ENCODE measurements around the gene TACC2.
"Not testable (repeated sequence)": the region's sequence is repeated elsewhere in the genome, so short reads cannot be mapped to it uniquely, and the experiment has no call there.

Gene TACC2

GRCh38 chr10:122089311-122090017 lies 100.5 kb downstream of the TACC2 start:
- DNase-seq (ENCODE audit: low read depth), result no peak

- DNase-seq (ENCODE audit: low read depth), result no peak
Measured at GRCh38 chr10:122091722-122092121, 102.8 kb downstream of the TACC2 start.

DNA sequence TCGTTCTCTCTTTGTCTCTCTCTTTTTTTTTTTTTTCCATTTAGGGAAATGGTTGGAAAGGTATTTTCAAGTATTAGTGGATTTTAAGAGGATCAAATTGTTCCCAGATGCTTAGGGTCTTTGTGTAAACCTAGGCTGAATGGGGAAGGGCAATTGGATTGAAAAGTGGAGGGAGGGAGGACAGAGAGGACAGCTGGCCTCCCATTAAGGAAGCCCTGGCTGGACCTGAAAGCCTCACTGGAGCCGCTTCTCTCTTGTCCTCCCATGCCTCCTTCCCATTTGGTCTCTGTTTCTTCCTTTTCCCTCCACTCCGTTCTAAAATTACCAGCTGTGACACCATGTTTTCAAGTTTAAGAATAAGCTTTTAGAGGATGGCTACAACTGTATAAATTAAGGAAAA lies 104.1 kb downstream of the TACC2 start:
- no peak for DNase-seq (ENCODE audit: low read depth)

- DNase-seq (ENCODE audit: low read depth), result not testable (repeated sequence)
Measured at GRCh38 chr10:122096181-122096580, 107.2 kb downstream of the TACC2 start.

DNA sequence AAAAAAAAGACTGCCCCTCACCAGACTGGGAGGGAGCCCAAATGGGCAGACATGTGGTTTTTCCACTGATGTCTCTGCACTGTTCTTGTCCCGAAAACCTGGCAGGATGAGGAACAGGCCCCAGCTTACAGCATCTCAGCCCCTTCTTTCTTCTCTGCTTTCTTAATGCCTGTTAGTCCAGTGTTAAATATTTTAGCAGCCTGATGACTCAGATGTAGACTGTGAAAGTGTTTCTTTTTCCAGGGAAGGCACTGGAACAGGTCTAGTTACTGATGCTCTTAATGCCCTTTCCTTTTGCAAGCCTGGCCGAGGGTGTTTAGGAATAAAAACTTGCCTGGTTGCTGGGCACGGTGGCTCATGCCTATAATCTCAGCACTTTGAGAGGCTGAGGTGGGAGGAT lies 107.7 kb downstream of the TACC2 start:
- DNase-seq (ENCODE audit: low read depth), result no peak

GRCh38 chr10:122097935-122098334 lies 109.0 kb downstream of the TACC2 start:
- no peak for DNase-seq (ENCODE audit: low read depth)

- DNase-seq (ENCODE audit: low read depth), result no peak
Measured at GRCh38 chr10:122098924-122099323, 110.0 kb downstream of the TACC2 start.

DNA sequence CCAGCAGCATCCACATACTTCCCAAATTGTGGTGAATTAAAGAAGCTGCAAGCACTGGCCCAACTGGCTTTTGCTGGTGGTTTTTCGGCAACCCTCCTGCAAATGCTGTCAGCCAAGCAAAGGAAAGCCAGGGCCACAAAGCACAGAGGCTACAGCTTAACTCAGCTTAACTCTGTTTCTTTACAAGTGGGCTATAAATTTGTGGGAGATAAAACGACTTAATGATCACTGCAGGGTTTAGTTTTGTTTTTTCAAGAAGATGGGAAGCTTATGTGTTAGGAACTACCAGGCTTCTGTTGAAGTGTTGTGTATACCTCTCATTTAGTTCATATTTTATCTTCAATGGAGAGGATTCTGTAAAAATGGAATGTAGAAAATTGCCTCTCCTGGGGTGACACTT lies 110.6 kb downstream of the TACC2 start:
- no peak for DNase-seq (ENCODE audit: low read depth)

DNA sequence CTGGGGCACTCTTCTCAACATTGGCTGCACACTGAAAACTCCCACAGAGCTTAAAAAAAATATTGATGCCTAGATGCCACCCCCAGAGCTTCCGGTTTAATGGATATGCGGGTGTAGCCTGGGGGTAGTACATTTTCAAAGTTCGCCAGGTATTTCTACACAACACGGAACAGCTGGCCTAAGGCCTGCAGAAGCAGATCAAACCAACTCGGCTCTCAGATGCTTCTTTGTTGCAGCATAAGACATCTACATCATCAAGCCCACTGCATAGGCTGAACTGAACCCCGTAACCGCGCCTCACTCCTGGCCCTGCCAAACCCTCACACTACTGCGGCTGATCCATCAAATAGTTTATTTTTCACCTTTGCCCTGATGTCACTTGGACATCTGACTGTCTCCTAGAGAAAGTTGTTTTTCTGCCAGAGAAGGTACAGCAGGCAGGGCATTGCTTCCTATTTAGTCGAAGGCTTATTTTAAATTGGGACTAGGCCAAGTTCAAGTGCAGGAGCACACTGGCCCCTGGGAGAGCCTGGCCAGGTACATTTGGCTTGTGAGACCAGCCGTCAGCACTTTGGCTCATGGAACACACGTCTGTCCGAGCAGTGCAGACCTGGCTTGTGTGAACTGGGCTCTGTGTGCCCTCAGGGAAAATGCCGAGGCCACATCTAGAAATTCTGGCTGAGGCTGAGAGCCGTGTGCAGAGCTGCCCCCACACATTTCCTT lies 113.3 kb downstream of the TACC2 start:
- no peak for DNase-seq (ENCODE audit: low read depth)

DNA sequence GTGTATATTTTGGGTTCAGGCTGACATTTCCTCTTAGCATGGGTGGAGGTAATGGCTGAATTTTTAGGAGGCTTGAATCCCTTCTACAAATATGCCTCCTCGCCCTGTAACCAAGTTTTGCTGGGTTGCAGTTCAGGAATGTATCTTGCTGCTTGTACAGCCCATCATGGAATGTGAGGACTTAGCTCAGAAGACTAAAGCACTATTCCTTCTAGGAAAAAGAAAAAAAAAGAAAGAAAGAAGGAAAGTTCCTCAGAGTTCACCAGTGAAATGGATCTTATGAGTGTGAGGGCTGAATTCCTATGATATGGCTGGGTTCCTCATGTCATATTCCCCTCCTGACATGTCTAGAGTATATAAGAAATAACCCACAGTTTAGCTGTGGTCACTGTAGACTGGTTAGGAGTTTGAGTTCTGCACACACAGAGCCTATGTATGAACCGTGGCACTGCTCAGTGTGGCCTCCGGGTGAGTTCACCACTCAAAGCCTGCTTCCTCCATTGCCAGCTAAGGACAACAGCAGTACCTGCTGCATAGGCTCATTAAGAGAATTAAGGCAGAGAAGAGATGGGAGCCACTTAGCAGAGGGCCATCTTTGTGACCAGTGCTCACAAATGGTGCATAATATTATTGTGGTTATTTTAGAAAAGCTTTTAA lies 114.0 kb downstream of the TACC2 start:
- DNase-seq (ENCODE audit: low read depth), result no peak

DNA sequence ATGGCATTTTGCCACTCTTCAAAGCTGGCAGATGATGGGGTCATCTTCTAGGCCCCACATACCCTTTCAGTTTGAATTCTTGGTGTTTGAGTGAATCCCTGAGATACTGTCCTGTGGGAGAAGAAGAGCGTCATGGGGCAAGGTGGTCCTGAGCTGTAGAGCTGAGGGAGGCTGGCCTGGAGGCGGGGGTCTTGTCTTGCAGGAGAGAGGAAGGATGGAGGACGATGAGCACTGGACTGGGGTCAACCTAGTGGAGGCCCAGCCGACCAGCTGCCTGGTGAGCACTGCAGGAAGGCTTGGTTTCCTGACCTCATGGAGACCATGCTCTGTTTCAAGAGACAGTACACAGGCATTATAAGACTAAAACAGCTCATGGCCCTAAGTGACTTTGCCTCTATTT lies 114.6 kb downstream of the TACC2 start:
- DNase-seq (ENCODE audit: low read depth), result no peak

- not testable (repeated sequence) for DNase-seq (ENCODE audit: low read depth)
Measured at GRCh38 chr10:122108786-122109185, 119.8 kb downstream of the TACC2 start.

GRCh38 chr10:122112021-122112616 lies 123.2 kb downstream of the TACC2 start:
- no peak for DNase-seq (ENCODE audit: low read depth)

GRCh38 chr10:122112625-122113160 lies 123.7 kb downstream of the TACC2 start:
- peak; percentile 48 for DNase-seq (ENCODE audit: low read depth)

DNA sequence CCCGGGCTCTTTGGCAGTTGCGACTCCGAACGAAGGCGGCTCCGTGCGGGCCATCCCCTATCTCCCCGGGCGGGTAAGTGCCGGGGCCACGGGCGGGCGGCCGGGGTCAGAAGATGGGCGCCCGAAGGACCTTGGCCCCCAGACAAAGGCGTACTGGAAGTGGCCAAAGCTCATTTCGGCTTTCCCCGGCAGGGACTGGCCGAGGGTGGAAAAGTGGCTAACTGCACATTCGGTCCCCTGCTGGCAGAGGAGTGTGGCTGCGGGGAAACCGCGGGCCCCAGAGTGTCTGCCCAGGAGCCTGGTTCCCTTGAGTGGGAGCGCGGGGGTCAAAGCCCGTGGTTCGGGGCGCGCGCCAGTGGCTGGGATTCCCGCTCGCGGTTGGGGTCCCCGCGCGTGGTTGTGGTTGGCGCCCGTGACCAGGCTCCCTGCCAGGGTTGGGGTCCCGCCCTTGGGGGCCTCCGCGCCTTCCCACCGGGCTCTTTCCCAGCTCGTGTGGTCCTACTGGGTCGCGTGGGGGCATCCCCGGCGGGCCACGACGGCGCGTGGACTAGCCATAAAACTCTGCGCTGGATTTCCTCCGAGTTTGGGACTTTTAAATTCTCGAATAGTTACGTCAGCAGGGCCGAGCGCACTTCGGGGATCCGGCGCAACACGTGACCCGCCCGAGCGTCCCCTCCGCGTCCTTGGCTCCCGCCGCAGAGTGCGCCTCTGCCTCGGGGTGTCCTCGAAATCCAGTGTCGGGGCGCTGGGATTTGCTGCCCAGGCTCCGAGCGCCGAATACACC lies 124.4 kb downstream of the TACC2 start:
- DNase-seq (ENCODE audit: low read depth), result no peak

GRCh38 chr10:122113945-122114747 lies 125.2 kb downstream of the TACC2 start:
- no peak for DNase-seq (ENCODE audit: low read depth)

DNA sequence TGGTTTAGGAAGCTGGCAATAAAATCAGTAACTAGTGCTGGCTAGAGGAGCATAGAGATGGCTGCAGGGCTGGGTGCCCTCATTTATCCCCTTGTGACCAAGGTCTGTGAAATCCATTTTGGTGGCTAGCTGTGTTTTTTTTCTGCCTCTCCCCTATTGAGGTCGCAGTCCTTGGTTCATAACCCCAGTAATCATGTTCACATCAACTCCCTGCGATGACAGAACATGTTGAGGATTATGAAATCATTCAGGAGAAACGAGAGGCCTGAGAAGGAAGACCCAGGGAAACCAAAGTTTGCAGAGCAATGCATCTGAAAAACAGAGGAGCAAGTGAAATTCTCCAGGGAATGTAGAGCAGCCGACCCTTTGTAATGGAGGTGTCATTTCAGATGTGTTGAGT lies 126.9 kb downstream of the TACC2 start:
- DNase-seq (ENCODE audit: low read depth), result no peak

DNA sequence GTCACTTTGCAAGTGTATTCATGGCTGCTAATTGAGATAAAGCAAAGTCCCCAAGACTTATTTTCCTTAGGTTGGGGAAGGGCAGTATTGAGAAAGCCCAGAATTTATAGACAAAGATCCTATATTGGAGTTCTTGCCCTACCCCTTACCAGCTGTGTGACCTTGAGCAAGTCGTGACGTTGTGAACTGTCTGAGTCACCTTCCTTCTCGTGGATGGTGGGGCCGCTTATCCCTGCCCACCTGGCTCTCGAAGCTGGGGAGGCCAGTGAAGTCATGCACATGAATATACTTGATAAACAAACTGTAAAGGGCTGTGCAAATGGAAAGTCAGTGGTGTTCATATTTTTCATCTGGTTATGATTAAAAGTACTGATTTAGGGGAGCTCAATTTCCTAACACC lies 127.4 kb downstream of the TACC2 start:
- DNase-seq (ENCODE audit: low read depth), result no peak

DNA sequence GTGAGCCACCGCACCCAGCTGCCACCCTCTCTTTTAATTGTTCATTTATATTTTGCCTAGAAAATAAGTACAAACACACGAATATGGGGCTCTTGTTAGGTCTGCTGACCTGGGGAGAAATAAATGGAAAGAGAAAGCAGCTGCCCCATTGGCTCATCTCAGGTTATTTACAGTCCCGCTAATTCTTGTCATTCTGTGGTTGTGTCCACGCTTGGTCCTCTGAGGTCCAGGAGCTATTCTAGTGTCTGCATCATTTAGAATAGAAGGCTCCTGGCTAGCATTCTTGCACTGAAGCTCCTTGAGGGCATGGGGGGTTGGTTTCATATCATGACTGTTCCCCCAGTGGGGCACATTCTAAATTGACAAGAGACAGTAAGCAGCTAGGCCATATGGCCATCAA lies 128.5 kb downstream of the TACC2 start:
- no peak for DNase-seq (ENCODE audit: low read depth)

- DNase-seq (ENCODE audit: low read depth), result no peak
Measured at GRCh38 chr10:122120008-122120744, 131.2 kb downstream of the TACC2 start.
